ENCODE results near the gene ORM2.

ORM2 gene

GRCh38 chr9:114287763-114288192 lies 41.9 kb upstream of the ORM2 start:
- DNase-seq = no peak
- Histone ChIP-seq H3K4me3 (ENCODE audit: low read depth, low read length) (no peak overlapping the region), H3K27me3 (ENCODE audit: insufficient read depth, low read depth, severe bottlenecking) (no peaks in the 10 kb centered on the region), H3K27ac (peak overlapping the region; percentile 75), H3K36me3 (peaks cover 43% of the 10 kb centered on the region), H3K9me3 (ENCODE audit: severe bottlenecking) (no peaks in the 10 kb centered on the region)
- TF ChIP-seq, protein P1, sequence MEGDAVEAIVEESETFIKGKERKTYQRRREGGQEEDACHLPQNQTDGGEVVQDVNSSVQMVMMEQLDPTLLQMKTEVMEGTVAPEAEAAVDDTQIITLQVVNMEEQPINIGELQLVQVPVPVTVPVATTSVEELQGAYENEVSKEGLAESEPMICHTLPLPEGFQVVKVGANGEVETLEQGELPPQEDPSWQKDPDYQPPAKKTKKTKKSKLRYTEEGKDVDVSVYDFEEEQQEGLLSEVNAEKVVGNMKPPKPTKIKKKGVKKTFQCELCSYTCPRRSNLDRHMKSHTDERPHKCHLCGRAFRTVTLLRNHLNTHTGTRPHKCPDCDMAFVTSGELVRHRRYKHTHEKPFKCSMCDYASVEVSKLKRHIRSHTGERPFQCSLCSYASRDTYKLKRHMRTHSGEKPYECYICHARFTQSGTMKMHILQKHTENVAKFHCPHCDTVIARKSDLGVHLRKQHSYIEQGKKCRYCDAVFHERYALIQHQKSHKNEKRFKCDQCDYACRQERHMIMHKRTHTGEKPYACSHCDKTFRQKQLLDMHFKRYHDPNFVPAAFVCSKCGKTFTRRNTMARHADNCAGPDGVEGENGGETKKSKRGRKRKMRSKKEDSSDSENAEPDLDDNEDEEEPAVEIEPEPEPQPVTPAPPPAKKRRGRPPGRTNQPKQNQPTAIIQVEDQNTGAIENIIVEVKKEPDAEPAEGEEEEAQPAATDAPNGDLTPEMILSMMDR (IDR thresholded peaks at IDR 0.05; ENCODE audit: low read depth, low read length) = no peak

DNA sequence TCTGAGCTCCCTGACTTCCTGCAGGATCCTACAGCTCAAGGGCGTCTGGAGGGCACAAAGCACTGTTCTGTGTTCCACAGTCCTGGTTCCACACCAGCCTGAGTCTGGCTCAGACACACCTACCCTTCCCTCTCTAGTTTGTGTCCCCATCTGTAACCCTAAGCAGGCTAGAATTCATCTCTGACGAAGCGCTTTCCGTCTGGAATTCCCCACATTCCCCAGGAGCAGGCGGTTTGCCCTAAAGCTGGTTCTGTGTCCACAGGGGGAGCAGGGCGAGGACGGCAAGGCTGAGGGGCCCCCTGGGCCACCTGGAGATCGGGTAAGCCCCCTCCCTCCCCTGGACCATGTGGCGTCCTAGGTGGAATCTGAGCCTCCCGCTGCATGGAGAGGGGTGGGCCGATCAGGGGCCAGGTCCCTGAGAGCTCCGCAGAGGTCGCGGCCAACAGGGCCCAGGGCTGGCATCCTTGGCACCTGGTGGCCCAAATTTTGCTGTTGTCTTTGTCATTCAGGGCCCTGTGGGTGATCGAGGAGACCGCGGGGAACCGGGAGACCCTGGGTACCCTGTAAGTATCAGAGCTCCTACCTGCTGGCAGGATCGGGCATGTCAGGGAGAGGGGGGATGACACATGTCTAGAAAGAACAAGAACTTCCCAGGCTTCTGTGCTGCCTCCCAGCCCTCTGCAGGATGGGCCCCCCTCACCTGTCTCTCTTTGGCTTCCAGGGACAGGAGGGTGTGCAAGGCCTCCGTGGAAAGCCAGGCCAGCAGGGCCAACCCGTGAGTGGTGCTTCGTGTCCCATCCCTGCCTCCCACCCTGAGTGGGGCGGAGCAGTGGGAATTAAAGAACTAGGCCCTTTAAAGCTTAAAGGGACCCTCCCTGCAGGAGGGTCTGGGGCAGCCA lies 41.2 kb upstream of the ORM2 start:
- TF ChIP-seq, protein P1 (IDR thresholded peaks at IDR 0.05; ENCODE audit: low read depth, low read length) = no peak
- H3K36me3 ChIP-seq = peaks cover 45% of the 10 kb centered on the region
- peak; percentile 63 for DNase-seq
- no peaks in the 10 kb centered on the region for H3K9me3 ChIP-seq (ENCODE audit: severe bottlenecking)
- peak overlapping the region; percentile 75 for H3K27ac ChIP-seq
- H3K27me3 ChIP-seq (ENCODE audit: insufficient read depth, low read depth, severe bottlenecking) = no peaks in the 10 kb centered on the region
- no peak overlapping the region for H3K4me3 ChIP-seq (ENCODE audit: low read depth, low read length)

DNA sequence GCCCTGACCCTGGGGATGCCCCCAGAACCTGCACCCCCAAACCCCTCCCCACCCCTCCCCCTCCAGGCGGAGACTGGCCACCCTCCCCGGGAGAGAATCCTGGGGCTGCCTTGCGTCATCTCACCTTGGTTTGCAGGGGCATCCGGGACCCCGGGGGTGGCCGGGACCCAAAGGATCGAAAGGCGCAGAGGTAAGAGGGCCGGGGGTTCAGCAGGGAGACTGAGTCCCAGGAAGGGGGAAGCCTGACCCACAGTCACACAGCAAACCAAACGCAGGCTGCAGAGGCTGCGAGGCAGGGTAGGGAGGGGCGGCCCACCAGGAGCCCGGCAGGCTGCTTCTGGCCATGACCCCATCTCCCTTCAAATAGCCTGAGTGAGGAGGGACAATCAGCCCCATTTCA lies 40.6 kb upstream of the ORM2 start:
- Histone ChIP-seq H3K27me3 (ENCODE audit: insufficient read depth, low read depth, severe bottlenecking) (no peaks in the 10 kb centered on the region), H3K9me3 (ENCODE audit: severe bottlenecking) (no peaks in the 10 kb centered on the region), H3K36me3 (peaks cover 43% of the 10 kb centered on the region), H3K4me3 (ENCODE audit: low read depth, low read length) (no peak overlapping the region), H3K27ac (no peak overlapping the region)
- TF ChIP-seq, protein P1 (IDR thresholded peaks at IDR 0.05; ENCODE audit: low read depth, low read length) = no peak
- DNase-seq = peak; percentile 15

GRCh38 chr9:114289571-114290481 lies 39.8 kb upstream of the ORM2 start:
- Histone ChIP-seq H3K4me3 (ENCODE audit: low read depth, low read length) (no peak overlapping the region), H3K36me3 (peaks cover 43% of the 10 kb centered on the region), H3K27me3 (ENCODE audit: insufficient read depth, low read depth, severe bottlenecking) (no peaks in the 10 kb centered on the region), H3K9me3 (ENCODE audit: severe bottlenecking) (peaks cover 7% of the 10 kb centered on the region), H3K27ac (peak overlapping the region; percentile 44)
- TF ChIP-seq, protein P1 (IDR thresholded peaks at IDR 0.05; ENCODE audit: low read depth, low read length) = no peak
- DNase-seq = peak; percentile 14

DNA sequence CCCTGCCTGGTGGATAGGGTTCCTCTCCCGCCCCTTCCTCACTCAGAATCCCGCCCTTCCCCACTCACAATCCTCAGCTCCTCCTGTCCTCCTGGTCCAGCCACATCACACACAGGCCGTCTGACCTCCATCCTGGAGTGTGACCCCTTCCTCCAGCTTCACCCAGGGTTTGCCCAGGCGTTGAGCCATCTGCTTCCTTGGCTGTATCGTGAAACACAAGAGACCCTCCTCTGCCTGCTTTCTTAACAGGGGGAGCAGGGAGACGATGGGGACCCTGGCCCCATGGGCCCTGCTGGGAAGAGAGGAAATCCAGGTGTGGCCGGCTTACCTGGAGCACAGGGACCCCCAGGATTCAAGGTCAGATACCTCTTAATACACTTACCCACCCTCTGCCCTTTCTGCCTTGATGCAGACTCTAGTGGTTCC lies 39.1 kb upstream of the ORM2 start:
- TF ChIP-seq, protein P1 (IDR thresholded peaks at IDR 0.05; ENCODE audit: low read depth, low read length) = no peak
- DNase-seq = peak; percentile 28
- peak overlapping the region; percentile 44 for H3K27ac ChIP-seq
- H3K36me3 ChIP-seq = peaks cover 46% of the 10 kb centered on the region
- H3K9me3 ChIP-seq (ENCODE audit: severe bottlenecking) = peaks cover 12% of the 10 kb centered on the region
- no peaks in the 10 kb centered on the region for H3K27me3 ChIP-seq (ENCODE audit: insufficient read depth, low read depth, severe bottlenecking)
- H3K4me3 ChIP-seq (ENCODE audit: low read depth, low read length) = no peak overlapping the region
